K562 (cell line): ENCODE measurements around the gene TBC1D16.

Experiments used
- EP300 ChIP-seq: IDR thresholded peaks from 2 replicates; pipeline ENCODE4 v1.6.1; 2012; ENCODE audit warnings: low read length, improper control_type of control experiment
- POLR2A ChIP-seq: fragments of 450-650 bp; conservative IDR thresholded peaks from 2 replicates; pipeline ENCODE4 v1.6.1; 2016
- RBM22 ChIP-seq: fragments of 200-400 bp; formaldehyde crosslinking; IDR thresholded peaks from 2 replicates; pipeline ENCODE4 v1.6.1; 2018; ENCODE audit warnings: low read length, low read depth; ENCODE audit not compliant: poor library complexity, severe bottlenecking
- RERE ChIP-seq: sonication (generic); formaldehyde crosslinking; IDR thresholded peaks from 2 replicates; pipeline ENCODE4 v1.8.0; 2023; ENCODE audit warnings: missing genetic modification reagents, mild to moderate bottlenecking, borderline replicate concordance
- TF ChIP-seq, protein P1 (sequence below): fragments of 250-450 bp; sonication (Bioruptor Pico); IDR thresholded peaks from 2 replicates; pipeline ENCODE4 v1.8.0; 2021; ENCODE audit warnings: mild to moderate bottlenecking, moderate library complexity

- TF ChIP-seq, protein P1, sequence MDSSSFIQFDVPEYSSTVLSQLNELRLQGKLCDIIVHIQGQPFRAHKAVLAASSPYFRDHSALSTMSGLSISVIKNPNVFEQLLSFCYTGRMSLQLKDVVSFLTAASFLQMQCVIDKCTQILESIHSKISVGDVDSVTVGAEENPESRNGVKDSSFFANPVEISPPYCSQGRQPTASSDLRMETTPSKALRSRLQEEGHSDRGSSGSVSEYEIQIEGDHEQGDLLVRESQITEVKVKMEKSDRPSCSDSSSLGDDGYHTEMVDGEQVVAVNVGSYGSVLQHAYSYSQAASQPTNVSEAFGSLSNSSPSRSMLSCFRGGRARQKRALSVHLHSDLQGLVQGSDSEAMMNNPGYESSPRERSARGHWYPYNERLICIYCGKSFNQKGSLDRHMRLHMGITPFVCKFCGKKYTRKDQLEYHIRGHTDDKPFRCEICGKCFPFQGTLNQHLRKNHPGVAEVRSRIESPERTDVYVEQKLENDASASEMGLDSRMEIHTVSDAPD (CRISPR knock-in tag): no peak
- TF ChIP-seq EP300 (no peak), RBM22 (no peak), RERE (no peak), POLR2A (no peak)
Measured at GRCh38 chr17:80047176-80047575, 11.5 kb upstream of the TBC1D16 start.
